ENCODE data around the gene PDE6A. TPM values are rescaled to one million over a fixed set of nuclear protein-coding genes. Genes with fewer than 3 reads are reported as not detected.

The PDE6A gene
- total and polyA plus RNA-seq, 9 of the 15 experiments (the other 6 are each of a cell fraction or from before 2014, with no cell fraction given): 0.01 to 0.04 (median 0.01) TPM; not detected in 6

DNA sequence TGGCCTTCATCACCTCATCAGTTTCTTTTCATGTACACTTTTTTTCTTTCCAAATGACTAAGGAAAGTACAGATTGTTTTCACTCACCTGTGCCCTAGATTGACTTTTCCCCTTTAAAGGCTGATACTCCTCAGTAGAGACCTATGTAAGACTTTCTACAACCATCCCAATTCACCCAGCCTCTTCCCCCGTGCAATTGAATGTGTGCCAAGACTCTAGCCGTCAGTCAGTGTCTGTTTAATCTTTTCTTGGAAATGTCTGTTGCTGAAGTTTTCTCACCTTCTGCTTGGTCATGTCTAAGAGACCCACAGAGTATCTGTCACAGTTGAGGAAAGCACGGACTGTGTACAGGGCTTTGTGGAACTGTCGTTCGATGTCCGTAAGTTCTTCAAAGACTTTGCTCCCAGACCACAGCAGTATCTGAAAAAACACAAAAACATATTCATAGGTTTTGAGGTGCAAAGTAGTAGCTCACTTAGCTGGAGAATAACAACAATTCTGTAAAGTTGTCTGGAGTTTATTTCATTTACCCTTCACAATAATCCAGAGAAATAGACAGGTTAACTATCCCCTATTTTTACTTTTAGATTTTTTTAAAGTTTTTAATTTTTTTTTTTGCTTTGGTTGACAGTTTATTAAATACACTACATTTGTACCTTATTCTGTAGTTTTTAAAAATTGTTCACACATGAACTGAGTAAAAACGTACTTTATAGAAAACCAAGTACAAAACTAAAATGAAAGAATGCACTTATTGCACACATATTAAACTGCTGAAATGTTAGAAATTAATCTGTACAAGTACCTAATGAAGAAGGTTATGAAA, 13.6 kb downstream of the PDE6A start (continued):
- TF ChIP-seq NELFE (IDR thresholded peaks at IDR 0.05; ENCODE audit: insufficient read depth, insufficient read length): no peak
- TF ChIP-seq YBX1 (IDR thresholded peaks at IDR 0.05): no peak
- no peak for TF ChIP-seq CREB1 (IDR thresholded peaks at IDR 0.05)
- TF ChIP-seq CREB1 (CRISPR knock-in tag; IDR thresholded peaks at IDR 0.05): no peak
- TF ChIP-seq, protein P1, sequence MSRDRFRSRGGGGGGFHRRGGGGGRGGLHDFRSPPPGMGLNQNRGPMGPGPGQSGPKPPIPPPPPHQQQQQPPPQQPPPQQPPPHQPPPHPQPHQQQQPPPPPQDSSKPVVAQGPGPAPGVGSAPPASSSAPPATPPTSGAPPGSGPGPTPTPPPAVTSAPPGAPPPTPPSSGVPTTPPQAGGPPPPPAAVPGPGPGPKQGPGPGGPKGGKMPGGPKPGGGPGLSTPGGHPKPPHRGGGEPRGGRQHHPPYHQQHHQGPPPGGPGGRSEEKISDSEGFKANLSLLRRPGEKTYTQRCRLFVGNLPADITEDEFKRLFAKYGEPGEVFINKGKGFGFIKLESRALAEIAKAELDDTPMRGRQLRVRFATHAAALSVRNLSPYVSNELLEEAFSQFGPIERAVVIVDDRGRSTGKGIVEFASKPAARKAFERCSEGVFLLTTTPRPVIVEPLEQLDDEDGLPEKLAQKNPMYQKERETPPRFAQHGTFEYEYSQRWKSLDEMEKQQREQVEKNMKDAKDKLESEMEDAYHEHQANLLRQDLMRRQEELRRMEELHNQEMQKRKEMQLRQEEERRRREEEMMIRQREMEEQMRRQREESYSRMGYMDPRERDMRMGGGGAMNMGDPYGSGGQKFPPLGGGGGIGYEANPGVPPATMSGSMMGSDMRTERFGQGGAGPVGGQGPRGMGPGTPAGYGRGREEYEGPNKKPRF (IDR thresholded peaks at IDR 0.05; ENCODE audit: low read depth, low read length): no peak
- no peak for TF ChIP-seq ZNF644 (tag; IDR thresholded peaks at IDR 0.05; ENCODE audit: low read depth)
- no peak for TF ChIP-seq ID3 (CRISPR knock-in tag; IDR thresholded peaks at IDR 0.05)
- TF ChIP-seq ID3 (tag; IDR thresholded peaks at IDR 0.05): no peak
- no peak for TF ChIP-seq HNRNPK (IDR thresholded peaks at IDR 0.05; ENCODE audit: low read depth, low read length, poor library complexity, severe bottlenecking)
- TF ChIP-seq ZNF3 (CRISPR knock-in tag; IDR thresholded peaks at IDR 0.05): no peak
- TF ChIP-seq C11orf30 (IDR thresholded peaks at IDR 0.05; ENCODE audit: low read depth): peak; percentile 62
- TF ChIP-seq ZNF165 (CRISPR knock-in tag; IDR thresholded peaks at IDR 0.05; ENCODE audit: borderline replicate concordance): no peak
- no peak for TF ChIP-seq SIN3B (IDR thresholded peaks at IDR 0.05; ENCODE audit: low read depth)
- peak; percentile 37; the same call in 1 of the 2 replicates for TF ChIP-seq CBFA2T3 (IDR thresholded peaks at IDR 0.05)
- TF ChIP-seq, protein P2, sequence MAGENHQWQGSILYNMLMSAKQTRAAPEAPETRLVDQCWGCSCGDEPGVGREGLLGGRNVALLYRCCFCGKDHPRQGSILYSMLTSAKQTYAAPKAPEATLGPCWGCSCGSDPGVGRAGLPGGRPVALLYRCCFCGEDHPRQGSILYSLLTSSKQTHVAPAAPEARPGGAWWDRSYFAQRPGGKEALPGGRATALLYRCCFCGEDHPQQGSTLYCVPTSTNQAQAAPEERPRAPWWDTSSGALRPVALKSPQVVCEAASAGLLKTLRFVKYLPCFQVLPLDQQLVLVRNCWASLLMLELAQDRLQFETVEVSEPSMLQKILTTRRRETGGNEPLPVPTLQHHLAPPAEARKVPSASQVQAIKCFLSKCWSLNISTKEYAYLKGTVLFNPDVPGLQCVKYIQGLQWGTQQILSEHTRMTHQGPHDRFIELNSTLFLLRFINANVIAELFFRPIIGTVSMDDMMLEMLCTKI (IDR thresholded peaks at IDR 0.05; ENCODE audit: partially characterized antibody): no peak
- TF ChIP-seq, protein P3, sequence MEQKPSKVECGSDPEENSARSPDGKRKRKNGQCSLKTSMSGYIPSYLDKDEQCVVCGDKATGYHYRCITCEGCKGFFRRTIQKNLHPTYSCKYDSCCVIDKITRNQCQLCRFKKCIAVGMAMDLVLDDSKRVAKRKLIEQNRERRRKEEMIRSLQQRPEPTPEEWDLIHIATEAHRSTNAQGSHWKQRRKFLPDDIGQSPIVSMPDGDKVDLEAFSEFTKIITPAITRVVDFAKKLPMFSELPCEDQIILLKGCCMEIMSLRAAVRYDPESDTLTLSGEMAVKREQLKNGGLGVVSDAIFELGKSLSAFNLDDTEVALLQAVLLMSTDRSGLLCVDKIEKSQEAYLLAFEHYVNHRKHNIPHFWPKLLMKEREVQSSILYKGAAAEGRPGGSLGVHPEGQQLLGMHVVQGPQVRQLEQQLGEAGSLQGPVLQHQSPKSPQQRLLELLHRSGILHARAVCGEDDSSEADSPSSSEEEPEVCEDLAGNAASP (IDR thresholded peaks at IDR 0.05): no peak
- TF ChIP-seq GATAD2B (IDR thresholded peaks at IDR 0.05; ENCODE audit: borderline replicate concordance): no peak
- TF ChIP-seq, protein P4, sequence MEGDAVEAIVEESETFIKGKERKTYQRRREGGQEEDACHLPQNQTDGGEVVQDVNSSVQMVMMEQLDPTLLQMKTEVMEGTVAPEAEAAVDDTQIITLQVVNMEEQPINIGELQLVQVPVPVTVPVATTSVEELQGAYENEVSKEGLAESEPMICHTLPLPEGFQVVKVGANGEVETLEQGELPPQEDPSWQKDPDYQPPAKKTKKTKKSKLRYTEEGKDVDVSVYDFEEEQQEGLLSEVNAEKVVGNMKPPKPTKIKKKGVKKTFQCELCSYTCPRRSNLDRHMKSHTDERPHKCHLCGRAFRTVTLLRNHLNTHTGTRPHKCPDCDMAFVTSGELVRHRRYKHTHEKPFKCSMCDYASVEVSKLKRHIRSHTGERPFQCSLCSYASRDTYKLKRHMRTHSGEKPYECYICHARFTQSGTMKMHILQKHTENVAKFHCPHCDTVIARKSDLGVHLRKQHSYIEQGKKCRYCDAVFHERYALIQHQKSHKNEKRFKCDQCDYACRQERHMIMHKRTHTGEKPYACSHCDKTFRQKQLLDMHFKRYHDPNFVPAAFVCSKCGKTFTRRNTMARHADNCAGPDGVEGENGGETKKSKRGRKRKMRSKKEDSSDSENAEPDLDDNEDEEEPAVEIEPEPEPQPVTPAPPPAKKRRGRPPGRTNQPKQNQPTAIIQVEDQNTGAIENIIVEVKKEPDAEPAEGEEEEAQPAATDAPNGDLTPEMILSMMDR (IDR thresholded peaks at IDR 0.05 in 2 of 3, conservative IDR thresholded peaks at IDR 0.05 in 1 of 3; ENCODE audit: insufficient read depth in 2 of 3, low read depth in 1 of 3, low read length in 3 of 3): no peak
- TF ChIP-seq IRF2 (CRISPR knock-in tag; IDR thresholded peaks at IDR 0.05): no peak
- no peak for TF ChIP-seq CREB5 (CRISPR knock-in tag; IDR thresholded peaks at IDR 0.05)
